ENCODE data around the gene MGMT.

GRCh38 chr10:129702605-129703004 is 235.6 kb downstream of the MGMT start:
- TF ChIP-seq CTCF (IDR thresholded peaks at IDR 0.05) (no peak), POLR2A (IDR thresholded peaks at IDR 0.05) (no peak)

Measured in testis (tissue), 2 donors.